SK-N-SH (cell line): Measurements from ENCODE around the gene QSOX1. TPM values are rescaled to one million over a fixed set of nuclear protein-coding genes. Genes with fewer than 3 reads are reported as not detected.

Source experiments
- CTCF ChIA-PET: fragments of 300-600, 350-600 bp; formaldehyde crosslinking; extraction: SDS; loops from one replicate; lab custom pipeline; 2021; lab: Yijun Ruan, JAX
- POLR2A ChIA-PET: fragments of 350-600 bp; sonication (Branson Sonifier 250); formaldehyde crosslinking; extraction: SDS; loops from one replicate; lab custom pipeline; 2020; ENCODE audit warnings: antibody characterized with exemption, inconsistent platforms; lab: Yijun Ruan, JAX
- DNase-seq: peaks from one replicate; pipeline ENCODE4 v3.0.0; 2012
- H2AFZ ChIP-seq: fragments of 200-600 bp; sonication (generic); 2 replicates; pipeline ENCODE4 v1.8.1; 2016; ENCODE audit warnings: antibody characterized with exemption, mild to moderate bottlenecking, low read depth
- H3F3A ChIP-seq: fragments of 200-600 bp; sonication (generic); replicated peaks from 2 replicates; pipeline ENCODE3; 2016; ENCODE audit warnings: antibody characterized with exemption, mild to moderate bottlenecking; ENCODE audit not compliant: insufficient read depth
- H3K27ac ChIP-seq, 2 experiments: fragments of 200-500 bp in 1 of 2; fragments of 200-600 bp in 1 of 2; sonication (Bioruptor generic) in 1 of 2; sonication (generic), shearing (Covaris generic) in 1 of 2; 2 replicates each; pipeline versions ENCODE4 v1.5.1 to v1.6.1; 2014 to 2016; ENCODE audit warnings: low read depth in 2 of 2, inconsistent platforms in 1 of 2, low read length in 1 of 2, mild to moderate bottlenecking in 1 of 2, mixed read lengths in 1 of 2
- H3K27me3 ChIP-seq: fragments of 200-600 bp; sonication (generic), shearing (Covaris generic); 2 replicates; pipeline ENCODE4 v1.6.1; 2016; ENCODE audit warnings: mixed run types; ENCODE audit not compliant: insufficient read depth
- H3K36me3 ChIP-seq, 2 experiments: fragments of 200-500 bp in 1 of 2; fragments of 200-600 bp in 1 of 2; sonication (Bioruptor generic) in 1 of 2; sonication (generic) in 1 of 2; replicated peaks in 1 of 2; 2 replicates each; pipeline versions ENCODE3 to v1.5.1; 2014 to 2016; ENCODE audit warnings: low read length in 1 of 2, mild to moderate bottlenecking in 1 of 2; ENCODE audit not compliant: insufficient read depth in 2 of 2, control insufficient read depth in 1 of 2
- H3K4me1 ChIP-seq, 2 experiments: fragments of 200-500 bp in 1 of 2; fragments of 200-600 bp in 1 of 2; sonication (Bioruptor generic) in 1 of 2; sonication (generic), shearing (Covaris generic) in 1 of 2; 2 replicates each; pipeline versions ENCODE4 v1.5.1 to v1.6.1; 2014 to 2016; ENCODE audit warnings: low read depth in 1 of 2, low read length in 1 of 2, mixed run types in 1 of 2; ENCODE audit not compliant: insufficient read depth in 2 of 2, control insufficient read depth in 1 of 2
- H3K4me2 ChIP-seq: fragments of 200-600 bp; sonication (generic), shearing (Covaris generic); 2 replicates; pipeline ENCODE4 v1.6.1; 2017; ENCODE audit warnings: mixed run types
- H3K4me3 ChIP-seq, 2 experiments: fragments of 200-500 bp in 1 of 2; fragments of 200-600 bp in 1 of 2; sonication (Bioruptor generic) in 1 of 2; sonication (generic), shearing (Covaris generic) in 1 of 2; 2 replicates each; pipeline versions ENCODE4 v1.5.1 to v1.8.1; 2014 to 2016; ENCODE audit warnings: low read depth in 2 of 2, inconsistent platforms in 1 of 2, low read length in 1 of 2, mild to moderate bottlenecking in 1 of 2, mixed read lengths in 1 of 2, moderate library complexity in 1 of 2
- H3K79me2 ChIP-seq: fragments of 200-600 bp; sonication (generic); 2 replicates; pipeline ENCODE4 v1.8.1; 2017; ENCODE audit warnings: mild to moderate bottlenecking; ENCODE audit not compliant: insufficient read depth
- H3K9ac ChIP-seq: fragments of 200-600 bp; sonication (generic); 2 replicates; pipeline ENCODE4 v1.6.1; 2017; ENCODE audit warnings: mixed run types
- H3K9me2 ChIP-seq: fragments of 200-600 bp; sonication (generic); 2 replicates; pipeline ENCODE4 v1.6.1; 2017; ENCODE audit warnings: mixed run types
- H3K9me3 ChIP-seq: fragments of 200-600 bp; sonication (generic); 2 replicates; pipeline ENCODE4 v1.6.1; 2017; ENCODE audit warnings: mixed run types, mild to moderate bottlenecking, moderate library complexity
- H4K20me1 ChIP-seq: fragments of 200-600 bp; sonication (generic); 2 replicates; pipeline ENCODE4 v1.6.1; 2017; ENCODE audit warnings: mild to moderate bottlenecking, mixed run types; ENCODE audit not compliant: insufficient read depth
- ELF1 ChIP-seq: IDR thresholded peaks from 2 replicates; pipeline ENCODE4 v1.4.0; 2012
- GABPA ChIP-seq: IDR thresholded peaks from 2 replicates; pipeline ENCODE4 v1.4.0; 2012; ENCODE audit warnings: low read depth, mild to moderate bottlenecking
- JUND ChIP-seq: IDR thresholded peaks from 2 replicates; pipeline ENCODE4 v1.4.0; 2012
- POLR2AphosphoS5 ChIP-seq: IDR thresholded peaks from 2 replicates; pipeline ENCODE4 v1.6.1; 2012; ENCODE audit warnings: low read depth, low read length
- REST ChIP-seq: IDR thresholded peaks from 2 replicates; pipeline ENCODE4 v1.6.1; 2012; ENCODE audit warnings: mild to moderate bottlenecking, low read depth, low read length, moderate library complexity
- RXRA ChIP-seq: IDR thresholded peaks from 2 replicates; pipeline ENCODE4 v1.4.0; 2012; ENCODE audit warnings: low read depth, mild to moderate bottlenecking, borderline replicate concordance
- SIN3A ChIP-seq: IDR thresholded peaks from 2 replicates; pipeline ENCODE4 v1.6.1; 2012; ENCODE audit warnings: low read depth, mild to moderate bottlenecking, low read length, moderate library complexity, borderline replicate concordance
- TAF1 ChIP-seq: IDR thresholded peaks from 2 replicates; pipeline ENCODE4 v1.6.1; 2012; ENCODE audit warnings: low read depth, mild to moderate bottlenecking, low read length, moderate library complexity, borderline replicate concordance
- TEAD4 ChIP-seq: IDR thresholded peaks from 2 replicates; pipeline ENCODE4 v1.4.0; 2012; ENCODE audit warnings: mild to moderate bottlenecking, borderline replicate concordance; ENCODE audit not compliant: insufficient read depth
- YY1 ChIP-seq: IDR thresholded peaks from 2 replicates; pipeline ENCODE4 v1.4.0; 2012; ENCODE audit warnings: low read depth, mild to moderate bottlenecking
- WGBS: methylation state at CpG from one replicate; pipeline ENCODE4 v1.1.6; 2017; ENCODE audit warnings: low lambda C conversion rate; 5-methylcytosine and 5-hydroxymethylcytosine counted together
- polyA plus RNA-seq, 3 experiments: library from polyadenylated mRNA; depleted of rRNA; stranded (reverse); fragments of >200 nt; gene quantifications; 2 replicates each; pipeline ENCODE4 v1.2.3, GENCODE V29; 2012
- TF ChIP-seq, protein P1 (sequence below): IDR thresholded peaks from 2 replicates; pipeline ENCODE4 v1.4.0; 2012; ENCODE audit warnings: low read depth, borderline replicate concordance
- TF ChIP-seq, protein P2 (sequence below): IDR thresholded peaks from 2 replicates; pipeline ENCODE4; 2012

The QSOX1 gene
- 307 and 359 TPM in 2 replicates for polyA plus RNA-seq (2012; rRNA removed)
- 181 and 270 TPM in 2 replicates for polyA plus RNA-seq (2012; cell fraction: cytosol; rRNA removed)
- 436 and 654 TPM in 2 replicates for polyA plus RNA-seq (2012; cell fraction: nucleus; rRNA removed)

DNA sequence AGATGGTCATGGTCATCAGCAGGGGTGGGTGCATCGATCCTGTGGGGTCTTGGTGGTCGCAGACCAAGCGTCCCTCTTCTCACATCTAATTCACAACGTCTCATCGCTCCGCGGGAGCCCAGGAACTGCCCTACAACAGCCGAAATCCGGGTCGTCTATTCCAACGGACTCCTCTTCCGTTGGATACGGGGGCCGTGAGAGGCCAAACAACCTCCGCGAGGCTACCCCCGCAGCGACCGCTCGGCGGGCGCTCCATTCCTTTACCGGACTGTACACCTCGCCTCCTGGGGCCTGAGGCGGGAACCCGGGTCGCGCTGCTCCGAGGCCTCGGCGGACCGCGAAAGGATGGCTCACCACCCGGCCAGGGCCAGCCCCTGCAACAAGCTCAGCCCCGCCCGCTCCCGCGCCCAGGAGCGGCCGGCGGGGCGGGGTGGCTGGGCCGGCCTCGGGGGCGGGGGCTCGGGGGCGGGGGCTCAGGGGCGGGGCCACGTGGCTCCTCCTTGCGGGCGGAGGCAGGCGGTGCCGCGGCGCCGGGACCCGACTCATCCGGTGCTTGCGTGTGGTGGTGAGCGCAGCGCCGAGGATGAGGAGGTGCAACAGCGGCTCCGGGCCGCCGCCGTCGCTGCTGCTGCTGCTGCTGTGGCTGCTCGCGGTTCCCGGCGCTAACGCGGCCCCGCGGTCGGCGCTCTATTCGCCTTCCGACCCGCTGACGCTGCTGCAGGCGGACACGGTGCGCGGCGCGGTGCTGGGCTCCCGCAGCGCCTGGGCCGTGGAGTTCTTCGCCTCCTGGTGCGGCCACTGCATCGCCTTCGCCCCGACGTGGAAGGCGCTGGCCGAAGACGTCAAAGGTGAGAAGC is at the start of gene QSOX1:
Gene QSOX1, plus strand, starts transcription at position 545 of the 857 bp plus-strand sequence. Its CDS starts 39 bp downstream, at position 584.
- Histone ChIP-seq H3K27me3 (no peaks in the 10 kb centered on the region), H3K36me3 (no peaks in the 10 kb centered on the region), H2AFZ (peak within 1 kb of the TSS; percentile 56)
- CTCF ChIA-PET = interaction anchor here (1.0 to 1.6 kb wide), 3 partner anchors 12 to 25 kb away, joined by 4 to 8 read pairs (median 5); no protein-coding TSS in a partner anchor
- 0% methylated on average over 16 of the region's 100 CpGs for WGBS
- TF ChIP-seq, protein P1, sequence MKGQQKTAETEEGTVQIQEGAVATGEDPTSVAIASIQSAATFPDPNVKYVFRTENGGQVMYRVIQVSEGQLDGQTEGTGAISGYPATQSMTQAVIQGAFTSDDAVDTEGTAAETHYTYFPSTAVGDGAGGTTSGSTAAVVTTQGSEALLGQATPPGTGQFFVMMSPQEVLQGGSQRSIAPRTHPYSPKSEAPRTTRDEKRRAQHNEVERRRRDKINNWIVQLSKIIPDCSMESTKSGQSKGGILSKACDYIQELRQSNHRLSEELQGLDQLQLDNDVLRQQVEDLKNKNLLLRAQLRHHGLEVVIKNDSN = peak; percentile 33; the same call in 1 of the 2 replicates
- no peak for TF ChIP-seq RXRA
- peak; percentile 68 for TF ChIP-seq GABPA
- TF ChIP-seq POLR2AphosphoS5 = peak; percentile 88
- no peak for TF ChIP-seq YY1
- TF ChIP-seq TAF1 = peak; percentile 85
- TF ChIP-seq, protein P2, sequence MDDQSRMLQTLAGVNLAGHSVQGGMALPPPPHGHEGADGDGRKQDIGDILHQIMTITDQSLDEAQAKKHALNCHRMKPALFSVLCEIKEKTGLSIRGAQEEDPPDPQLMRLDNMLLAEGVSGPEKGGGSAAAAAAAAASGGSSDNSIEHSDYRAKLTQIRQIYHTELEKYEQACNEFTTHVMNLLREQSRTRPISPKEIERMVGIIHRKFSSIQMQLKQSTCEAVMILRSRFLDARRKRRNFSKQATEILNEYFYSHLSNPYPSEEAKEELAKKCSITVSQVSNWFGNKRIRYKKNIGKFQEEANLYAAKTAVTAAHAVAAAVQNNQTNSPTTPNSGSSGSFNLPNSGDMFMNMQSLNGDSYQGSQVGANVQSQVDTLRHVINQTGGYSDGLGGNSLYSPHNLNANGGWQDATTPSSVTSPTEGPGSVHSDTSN = no peak
- TF ChIP-seq SIN3A = peak; percentile 28; the same call in 1 of the 2 replicates
- TF ChIP-seq JUND = no peak
- TF ChIP-seq TEAD4 = no peak
- TF ChIP-seq ELF1 = peak; percentile 66
- TF ChIP-seq REST = peak; percentile 47; the same call in 1 of the 2 replicates
- TF ChIP-seq, all 33 proteins: peak for 7
- Histone ChIP-seq H3K4me2 (peak within 1 kb of the TSS; percentile 89), H3K9me3 (no peaks in the 10 kb centered on the region), H3K4me3 (peak within 1 kb of the TSS; percentile 49 to 82), H3K79me2 (peaks cover 48% of the 10 kb centered on the region), H3K9me2 (no peaks in the 10 kb centered on the region), H3K27ac (peak within 1 kb of the TSS; percentile 76 to 95), H4K20me1 (peaks cover 24% of the 10 kb centered on the region; the same call in 1 of the 2 replicates), H3K4me1 (peaks cover 27 to 28% of the 10 kb centered on the region in 2 experiments), H3F3A (peaks cover 26% of the 10 kb centered on the region), H3K9ac (peak within 1 kb of the TSS; percentile 80)
- DNase-seq = peak; percentile 100
- POLR2A ChIA-PET = no interaction called here
